LNCaP clone FGC (cell line): ENCODE data around the gene IL1RL1.

Source experiments
- DNase-seq: peaks from one replicate; pipeline ENCODE4 v3.0.0-alpha.2; 2011; ENCODE audit warnings: low read depth
- H3K4me3 ChIP-seq: 2 replicates; pipeline ENCODE4 v1.5.1; 2011; ENCODE audit warnings: mild to moderate bottlenecking, low read depth, low read length, control low read depth
- CTCF ChIP-seq: IDR thresholded peaks from 2 replicates; pipeline ENCODE4 v1.5.1; 2012; ENCODE audit warnings: mild to moderate bottlenecking; ENCODE audit not compliant: control insufficient read depth, insufficient read depth; ENCODE audit errors: extremely low read depth

IL1RL1 gene

DNA sequence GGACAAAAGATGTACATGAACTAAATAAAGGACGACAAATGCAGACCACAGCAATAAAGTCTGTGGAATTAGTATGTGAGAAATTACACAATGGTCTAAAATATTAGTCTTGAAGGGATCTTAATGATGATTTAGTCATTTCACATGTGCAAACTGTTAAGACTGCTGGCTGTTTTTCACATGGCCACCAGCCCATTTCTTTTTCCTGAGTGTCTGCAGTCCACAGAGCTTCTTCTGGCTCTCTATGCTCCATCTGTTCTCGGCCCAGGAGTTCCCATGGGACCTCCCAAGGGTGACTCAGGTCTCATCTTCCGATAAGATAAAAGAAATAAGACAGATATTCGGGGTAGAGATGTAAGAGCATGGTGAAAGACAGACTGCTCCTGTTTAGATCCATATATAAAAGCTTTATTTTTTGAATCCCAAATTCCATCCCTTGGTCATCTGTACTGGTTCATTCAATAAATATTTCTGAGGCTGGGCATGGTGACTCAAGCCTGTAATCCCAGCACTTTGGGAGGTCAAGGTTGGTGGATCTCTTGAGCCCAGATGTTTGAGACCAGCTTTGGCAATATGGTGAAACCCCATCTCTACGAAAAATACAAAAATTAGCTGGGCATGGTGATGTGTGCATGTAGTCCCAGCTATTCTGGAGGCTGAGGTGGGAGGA, 20.1 kb downstream of the IL1RL1 start:
- TF ChIP-seq CTCF: no peak
- DNase-seq: no peak
- no peak overlapping the region for H3K4me3 ChIP-seq

DNA sequence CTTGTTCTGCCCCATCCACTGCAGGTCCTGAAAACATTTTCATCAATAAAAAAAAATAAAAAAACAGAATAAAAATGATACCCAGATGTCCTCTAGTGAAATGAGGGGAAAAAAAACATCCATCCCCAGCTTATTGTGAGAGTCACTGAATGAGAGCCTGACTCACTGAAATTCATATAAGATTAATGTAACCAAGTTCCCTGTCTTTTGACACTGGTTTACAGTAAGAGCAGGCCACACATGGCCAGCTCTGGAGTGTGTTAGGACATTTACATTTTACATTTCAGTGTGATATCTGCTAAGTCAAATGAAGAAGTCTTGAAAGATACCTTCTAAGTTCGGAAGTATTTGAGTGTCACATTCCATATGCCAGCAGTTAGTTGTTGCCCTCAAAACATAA, 23.1 kb downstream of the IL1RL1 start:
- no peak for DNase-seq
- H3K4me3 ChIP-seq: no peak overlapping the region
- no peak for TF ChIP-seq CTCF

DNA sequence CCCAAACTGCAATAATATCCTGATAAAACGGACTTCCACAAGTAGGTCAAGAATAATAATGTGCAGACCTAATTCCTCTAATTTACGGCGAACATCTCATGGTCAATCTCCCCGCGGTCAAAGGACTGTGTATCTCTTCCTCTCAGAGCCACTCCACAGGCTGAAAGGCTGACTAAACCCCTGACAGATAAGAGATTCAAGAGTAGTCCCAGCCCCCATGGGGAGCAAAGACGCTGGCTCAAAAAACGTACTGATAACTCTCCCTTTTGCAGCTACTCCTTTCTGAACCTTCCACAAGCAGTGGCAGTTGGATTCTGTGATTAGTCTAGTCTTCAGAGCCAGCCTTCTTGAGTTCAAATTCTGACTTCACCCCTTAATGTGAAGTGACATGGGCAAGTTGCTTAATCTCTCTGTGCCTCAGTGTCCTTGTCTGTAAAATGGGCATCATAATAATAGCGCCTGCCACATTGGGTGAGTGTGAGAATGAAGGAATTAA, 24.6 kb downstream of the IL1RL1 start:
- DNase-seq: no peak
- TF ChIP-seq CTCF: no peak
- no peak overlapping the region for H3K4me3 ChIP-seq

DNA sequence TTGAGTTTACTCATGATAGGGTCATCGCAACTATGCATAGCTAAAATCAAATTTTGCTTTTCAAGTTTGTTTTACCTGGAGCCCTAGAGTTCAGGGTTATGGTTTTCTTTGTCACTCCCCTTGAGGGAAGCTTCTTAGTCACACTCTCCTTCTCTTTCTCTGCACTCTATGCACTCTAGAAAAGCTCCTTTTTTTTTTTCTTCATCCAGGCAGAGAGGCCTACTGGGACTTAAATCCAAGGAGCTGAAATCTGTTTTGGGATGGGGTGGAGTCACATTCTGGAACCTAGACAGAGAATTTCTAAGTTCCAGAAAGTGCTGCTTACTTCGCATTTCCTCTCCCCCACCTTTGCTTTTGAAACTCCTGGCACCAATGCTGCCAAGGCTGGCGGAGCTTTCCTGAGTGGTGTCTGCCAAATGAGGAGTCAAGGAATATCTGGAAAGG, 25.2 kb downstream of the IL1RL1 start:
- no peak for DNase-seq
- no peak for TF ChIP-seq CTCF
- H3K4me3 ChIP-seq: no peak overlapping the region

GRCh38 chr2:102337012-102337411, 25.6 kb downstream of the IL1RL1 start:
- TF ChIP-seq CTCF: no peak
- DNase-seq: no peak
- H3K4me3 ChIP-seq: no peak overlapping the region

GRCh38 chr2:102337481-102338386, 26.4 kb downstream of the IL1RL1 start:
- H3K4me3 ChIP-seq: no peak overlapping the region
- no peak for DNase-seq
- TF ChIP-seq CTCF: no peak
